GM11168 (cell line): ENCODE results near the gene PTCD1.
"Not testable (repeated sequence)": the region's sequence is repeated elsewhere in the genome, so short reads cannot be mapped to it uniquely, and the experiment has no call there.

Source experiments
- in situ Hi-C: fragments of 300-500 bp; cut with MboI; formaldehyde crosslinking; loops from one replicate; pipeline ENCODE4 v1.12.0; 2022; ENCODE audit warnings: low sequenced_read_pairs; ENCODE audit not compliant: unreplicated experiment

PTCD1 gene

GRCh38 chr7:99451936-99452335 lies 13.3 kb upstream of the PTCD1 start:
- in situ Hi-C loops = no loop called here

- in situ Hi-C loops = no loop called here
Measured at GRCh38 chr7:99449326-99449725, 10.7 kb upstream of the PTCD1 start.

GRCh38 chr7:99448855-99449254 lies 10.3 kb upstream of the PTCD1 start:
- in situ Hi-C loops = no loop called here

GRCh38 chr7:99447943-99448342 lies 9.3 kb upstream of the PTCD1 start:
- in situ Hi-C loops = no loop called here

GRCh38 chr7:99446096-99446495 lies 7.5 kb upstream of the PTCD1 start:
- in situ Hi-C loops = no loop called here

- in situ Hi-C loops = no loop called here
Measured at GRCh38 chr7:99440195-99440594, 1.6 kb upstream of the PTCD1 start.

- in situ Hi-C loops = no loop called here
Measured at GRCh38 chr7:99437946-99438572, 539 bp downstream of the PTCD1 start.

- in situ Hi-C loops = no loop called here
Measured at GRCh38 chr7:99433158-99433557, 5.4 kb downstream of the PTCD1 start.

- in situ Hi-C loops = not testable (repeated sequence)
Measured at GRCh38 chr7:99431756-99432540, 6.7 kb downstream of the PTCD1 start.

GRCh38 chr7:99429756-99430155 lies 8.8 kb downstream of the PTCD1 start:
- in situ Hi-C loops = no loop called here

- in situ Hi-C loops = no loop called here
Measured at GRCh38 chr7:99428972-99429566, 9.5 kb downstream of the PTCD1 start.

GRCh38 chr7:99424932-99425730 lies 13.5 kb downstream of the PTCD1 start:
- in situ Hi-C loops = no loop called here

- in situ Hi-C loops = no loop called here
Measured at GRCh38 chr7:99422625-99423024, 16.0 kb downstream of the PTCD1 start.

GRCh38 chr7:99422186-99422585 lies 16.4 kb downstream of the PTCD1 start:
- in situ Hi-C loops = no loop called here

- in situ Hi-C loops = no loop called here
Measured at GRCh38 chr7:99420986-99421385, 17.6 kb downstream of the PTCD1 start.

GRCh38 chr7:99420213-99420612 lies 18.4 kb downstream of the PTCD1 start:
- in situ Hi-C loops = no loop called here

- in situ Hi-C loops = no loop called here
Measured at GRCh38 chr7:99419323-99420021, 19.1 kb downstream of the PTCD1 start.

- in situ Hi-C loops = no loop called here
Measured at GRCh38 chr7:99418260-99418659, 20.3 kb downstream of the PTCD1 start.

GRCh38 chr7:99415513-99416127 lies 23.0 kb downstream of the PTCD1 start:
- in situ Hi-C loops = not testable (repeated sequence)

GRCh38 chr7:99410635-99411034 lies 28.0 kb downstream of the PTCD1 start:
- in situ Hi-C loops = no loop called here
